Endothelial cell (in vitro differentiated cells): ENCODE measurements around the gene DLG1. TPM values are rescaled to one million over a fixed set of nuclear protein-coding genes. Genes with fewer than 3 reads are reported as not detected.

ENCODE experiments used
- DNase-seq: peaks from one replicate; pipeline ENCODE4 v3.0.0; 2021; ENCODE audit warnings: low spot score
- H3K27ac Mint-ChIP-seq: one replicate; pipeline ENCODE4 v1.8.0; 2021; ENCODE audit warnings: mixed read lengths, inconsistent platforms; ENCODE audit not compliant: unreplicated experiment
- H3K27me3 Mint-ChIP-seq: one replicate; pipeline ENCODE4 v1.8.0; 2021; ENCODE audit warnings: mild to moderate bottlenecking, moderate library complexity, mixed read lengths, inconsistent platforms; ENCODE audit not compliant: unreplicated experiment
- H3K36me3 Mint-ChIP-seq: one replicate; pipeline ENCODE4 v1.8.0; 2021; ENCODE audit warnings: mild to moderate bottlenecking, low read depth, mixed read lengths, inconsistent platforms; ENCODE audit not compliant: unreplicated experiment
- H3K4me1 Mint-ChIP-seq: one replicate; pipeline ENCODE4 v1.8.0; 2021; ENCODE audit warnings: mild to moderate bottlenecking, mixed read lengths, inconsistent platforms; ENCODE audit not compliant: unreplicated experiment
- H3K4me3 Mint-ChIP-seq: one replicate; pipeline ENCODE4 v1.8.0; 2021; ENCODE audit warnings: mild to moderate bottlenecking, mixed read lengths, inconsistent platforms; ENCODE audit not compliant: unreplicated experiment
- H3K9me3 Mint-ChIP-seq: one replicate; pipeline ENCODE4 v1.8.0; 2021; ENCODE audit warnings: mixed read lengths, inconsistent platforms; ENCODE audit not compliant: unreplicated experiment
- CTCF ChIP-seq: fragments of 200-600 bp; sonication (generic); IDR thresholded peaks from one replicate; pipeline ENCODE4 v1.5.0; 2021; ENCODE audit warnings: antibody characterized with exemption; ENCODE audit not compliant: unreplicated experiment
- total RNA-seq: library from RNA; stranded (reverse); fragmentation: NEBNext Ultra II Directional; extraction: Animal tissue kit (Norgen Biotek cat#: 25700); gene quantifications from one replicate; pipeline ENCODE4 v1.2.1, GENCODE V29; 2021; ENCODE audit not compliant: unreplicated experiment

DLG1 gene
- total RNA-seq, 1 donor from 2014 or later = 75.5 TPM

GRCh38 chr3:197343656-197344408 is 45.4 kb upstream of the DLG1 start:
- no peak for TF ChIP-seq CTCF
- DNase-seq = no peak
- Mint-ChIP-seq H3K36me3 (no peaks in the 10 kb centered on the region), H3K27me3 (peaks cover 3% of the 10 kb centered on the region), H3K4me1 (no peaks in the 10 kb centered on the region), H3K9me3 (no peaks in the 10 kb centered on the region), H3K4me3 (no peak overlapping the region), H3K27ac (no peak overlapping the region)

GRCh38 chr3:197343111-197343510 is 44.7 kb upstream of the DLG1 start:
- Mint-ChIP-seq H3K36me3 (no peaks in the 10 kb centered on the region), H3K4me3 (no peak overlapping the region), H3K27me3 (peaks cover 6% of the 10 kb centered on the region), H3K9me3 (no peaks in the 10 kb centered on the region), H3K4me1 (no peaks in the 10 kb centered on the region), H3K27ac (no peak overlapping the region)
- DNase-seq = no peak
- TF ChIP-seq CTCF = no peak

- no peaks in the 10 kb centered on the region for H3K36me3 Mint-ChIP-seq
- no peak for DNase-seq
- no peaks in the 10 kb centered on the region for H3K9me3 Mint-ChIP-seq
- no peak overlapping the region for H3K4me3 Mint-ChIP-seq
- TF ChIP-seq CTCF = no peak
- H3K27ac Mint-ChIP-seq = no peak overlapping the region
- peaks cover 5% of the 10 kb centered on the region for H3K4me1 Mint-ChIP-seq
- H3K27me3 Mint-ChIP-seq = peaks cover 7% of the 10 kb centered on the region
Observed at GRCh38 chr3:197340521-197340871, 42.1 kb upstream of the DLG1 start.

GRCh38 chr3:197339841-197340520 is 41.6 kb upstream of the DLG1 start:
- H3K27me3 Mint-ChIP-seq = peaks cover 7% of the 10 kb centered on the region
- no peak overlapping the region for H3K27ac Mint-ChIP-seq
- DNase-seq = no peak
- H3K4me3 Mint-ChIP-seq = no peak overlapping the region
- H3K4me1 Mint-ChIP-seq = peaks cover 10% of the 10 kb centered on the region
- H3K9me3 Mint-ChIP-seq = no peaks in the 10 kb centered on the region
- H3K36me3 Mint-ChIP-seq = no peaks in the 10 kb centered on the region
- TF ChIP-seq CTCF = no peak

- no peak for TF ChIP-seq CTCF
- Mint-ChIP-seq H3K36me3 (no peaks in the 10 kb centered on the region), H3K4me3 (no peak overlapping the region), H3K27ac (no peak overlapping the region), H3K4me1 (peaks cover 10% of the 10 kb centered on the region), H3K9me3 (no peaks in the 10 kb centered on the region), H3K27me3 (peaks cover 8% of the 10 kb centered on the region)
- DNase-seq = no peak
Observed at GRCh38 chr3:197338586-197338985, 40.2 kb upstream of the DLG1 start.
